NB4 (cell line): ENCODE measurements around the gene PIGR.

Experiments used
- CTCF ChIP-seq: IDR thresholded peaks from one replicate; pipeline ENCODE4 v1.5.1; 2012; ENCODE audit warnings: low read depth, low read length
- MAX ChIP-seq: IDR thresholded peaks from 2 replicates; pipeline ENCODE4 v1.6.1; 2011; ENCODE audit warnings: low read depth, low read length
- MYC ChIP-seq: IDR thresholded peaks from 2 replicates; pipeline ENCODE4 v1.6.1; 2011; ENCODE audit warnings: low read depth, low read length
- POLR2A ChIP-seq: IDR thresholded peaks from 2 replicates; pipeline ENCODE4 v1.6.1; 2011; ENCODE audit warnings: mild to moderate bottlenecking; ENCODE audit not compliant: insufficient read length; ENCODE audit errors: extremely low read depth

- TF ChIP-seq CTCF (no peak), POLR2A (no peak), MAX (no peak), MYC (no peak)
Observed at GRCh38 chr1:206899717-206900116, 46.5 kb downstream of the PIGR start.
